Neural cell (in vitro differentiated cells): ENCODE measurements around the gene UMPS.

Experiments
- CTCF ChIP-seq: fragments of 450-650 bp; IDR thresholded peaks from 2 replicates; pipeline ENCODE4 v1.5.1; 2014; ENCODE audit warnings: antibody characterized with exemption, mild to moderate bottlenecking, moderate library complexity; ENCODE audit not compliant: poor library complexity, severe bottlenecking
- SMC3 ChIP-seq: fragments of 450-650 bp; conservative IDR thresholded peaks from 2 replicates; pipeline ENCODE4 v1.6.1; 2014; ENCODE audit warnings: antibody characterized with exemption, mild to moderate bottlenecking, moderate library complexity; ENCODE audit not compliant: poor library complexity
- TF ChIP-seq, protein P1 (sequence below): IDR thresholded peaks from 2 replicates; pipeline ENCODE4 v1.6.1; 2012; ENCODE audit warnings: borderline replicate concordance

GRCh38 chr3:124691599-124691998 is 38.7 kb upstream of the UMPS start:
- TF ChIP-seq, protein P1, sequence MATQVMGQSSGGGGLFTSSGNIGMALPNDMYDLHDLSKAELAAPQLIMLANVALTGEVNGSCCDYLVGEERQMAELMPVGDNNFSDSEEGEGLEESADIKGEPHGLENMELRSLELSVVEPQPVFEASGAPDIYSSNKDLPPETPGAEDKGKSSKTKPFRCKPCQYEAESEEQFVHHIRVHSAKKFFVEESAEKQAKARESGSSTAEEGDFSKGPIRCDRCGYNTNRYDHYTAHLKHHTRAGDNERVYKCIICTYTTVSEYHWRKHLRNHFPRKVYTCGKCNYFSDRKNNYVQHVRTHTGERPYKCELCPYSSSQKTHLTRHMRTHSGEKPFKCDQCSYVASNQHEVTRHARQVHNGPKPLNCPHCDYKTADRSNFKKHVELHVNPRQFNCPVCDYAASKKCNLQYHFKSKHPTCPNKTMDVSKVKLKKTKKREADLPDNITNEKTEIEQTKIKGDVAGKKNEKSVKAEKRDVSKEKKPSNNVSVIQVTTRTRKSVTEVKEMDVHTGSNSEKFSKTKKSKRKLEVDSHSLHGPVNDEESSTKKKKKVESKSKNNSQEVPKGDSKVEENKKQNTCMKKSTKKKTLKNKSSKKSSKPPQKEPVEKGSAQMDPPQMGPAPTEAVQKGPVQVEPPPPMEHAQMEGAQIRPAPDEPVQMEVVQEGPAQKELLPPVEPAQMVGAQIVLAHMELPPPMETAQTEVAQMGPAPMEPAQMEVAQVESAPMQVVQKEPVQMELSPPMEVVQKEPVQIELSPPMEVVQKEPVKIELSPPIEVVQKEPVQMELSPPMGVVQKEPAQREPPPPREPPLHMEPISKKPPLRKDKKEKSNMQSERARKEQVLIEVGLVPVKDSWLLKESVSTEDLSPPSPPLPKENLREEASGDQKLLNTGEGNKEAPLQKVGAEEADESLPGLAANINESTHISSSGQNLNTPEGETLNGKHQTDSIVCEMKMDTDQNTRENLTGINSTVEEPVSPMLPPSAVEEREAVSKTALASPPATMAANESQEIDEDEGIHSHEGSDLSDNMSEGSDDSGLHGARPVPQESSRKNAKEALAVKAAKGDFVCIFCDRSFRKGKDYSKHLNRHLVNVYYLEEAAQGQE, result no peak
- TF ChIP-seq SMC3, result no peak
- TF ChIP-seq CTCF, result no peak
